ENCODE data around the gene ARMH2.
"Not testable (repeated sequence)": the region's sequence is repeated elsewhere in the genome, so short reads cannot be mapped to it uniquely, and the experiment has no call there.

The ARMH2 gene

GRCh38 chr6:24809728-24810127 lies 11.0 kb upstream of the ARMH2 start:
- no peak for DNase-seq

GRCh38 chr6:24807584-24807983 lies 8.9 kb upstream of the ARMH2 start:
- DNase-seq: no peak

- DNase-seq: no peak
Measured at GRCh38 chr6:24802271-24803059, 3.7 kb upstream of the ARMH2 start.

GRCh38 chr6:24799541-24799915 lies 811 bp upstream of the ARMH2 start:
- no peak for DNase-seq

GRCh38 chr6:24797596-24798216 lies 1.0 kb downstream of the ARMH2 start:
- DNase-seq: no peak

GRCh38 chr6:24796616-24797290 lies 2.0 kb downstream of the ARMH2 start:
- no peak for DNase-seq

GRCh38 chr6:24795106-24795505 lies 3.6 kb downstream of the ARMH2 start:
- no peak for DNase-seq

GRCh38 chr6:24788031-24788665 lies 10.6 kb downstream of the ARMH2 start:
- no peak for DNase-seq

- no peak for DNase-seq
Measured at GRCh38 chr6:24780206-24780605, 18.5 kb downstream of the ARMH2 start.

- no peak for DNase-seq
Measured at GRCh38 chr6:24779416-24780016, 19.2 kb downstream of the ARMH2 start.

GRCh38 chr6:24778878-24779277 lies 19.8 kb downstream of the ARMH2 start:
- no peak for DNase-seq

- DNase-seq: no peak
Measured at GRCh38 chr6:24778121-24778520, 20.6 kb downstream of the ARMH2 start.

- DNase-seq: no peak
Measured at GRCh38 chr6:24777227-24777626, 21.5 kb downstream of the ARMH2 start.

GRCh38 chr6:24775520-24776058 lies 23.1 kb downstream of the ARMH2 start:
- DNase-seq: no peak

GRCh38 chr6:24774696-24775519 lies 23.8 kb downstream of the ARMH2 start, which contains the start of gene GMNN:
Gene GMNN (plus strand): TSS chr6:24774937. CDS start chr6:24777247, 2,310 bp downstream.
- peak; percentile 95 to 97 for DNase-seq

- DNase-seq: peak in 1 of 2 experiments; percentile 2
Measured at GRCh38 chr6:24768361-24768760, 30.4 kb downstream of the ARMH2 start.

GRCh38 chr6:24766680-24767462 lies 31.8 kb downstream of the ARMH2 start:
- DNase-seq: peak in 1 of 2 experiments; percentile 41

GRCh38 chr6:24765968-24766367 lies 32.7 kb downstream of the ARMH2 start:
- DNase-seq: not testable (repeated sequence)

- DNase-seq: not testable (repeated sequence)
Measured at GRCh38 chr6:24764833-24765828, 33.6 kb downstream of the ARMH2 start.

GRCh38 chr6:24763578-24763977 lies 35.1 kb downstream of the ARMH2 start:
- no peak for DNase-seq

All from NCI-H446 (cell line).